GM21390 (cell line): ENCODE results near the gene TMA7.
"Not testable (repeated sequence)": the region's sequence is repeated elsewhere in the genome, so short reads cannot be mapped to it uniquely, and the experiment has no call there.

Source experiments
- ATAC-seq: cut with Tn5 transposase; IDR thresholded peaks from one replicate; pipeline ENCODE4 v1.9.1; 2021; ENCODE audit not compliant: unreplicated experiment

Gene TMA7

GRCh38 chr3:48465531-48466378, 25.7 kb downstream of the TMA7 start:
- peak; percentile 79 for ATAC-seq

- ATAC-seq = no peak
Measured at GRCh38 chr3:48466386-48467109, 26.5 kb downstream of the TMA7 start.

- ATAC-seq = no peak
Measured at GRCh38 chr3:48467110-48467454, 27.0 kb downstream of the TMA7 start.

GRCh38 chr3:48467473-48468267, 27.6 kb downstream of the TMA7 start:
- ATAC-seq = no peak

GRCh38 chr3:48468329-48468731, 28.3 kb downstream of the TMA7 start:
- no peak for ATAC-seq

GRCh38 chr3:48469046-48469915, 29.2 kb downstream of the TMA7 start:
- no peak for ATAC-seq

- no peak for ATAC-seq
Measured at GRCh38 chr3:48470286-48470685, 30.2 kb downstream of the TMA7 start.

GRCh38 chr3:48472673-48472922, 32.5 kb downstream of the TMA7 start:
- no peak for ATAC-seq

GRCh38 chr3:48472923-48473616, 33.0 kb downstream of the TMA7 start:
- peak; percentile 81 for ATAC-seq

GRCh38 chr3:48473617-48473952, 33.5 kb downstream of the TMA7 start:
- ATAC-seq = no peak

- not testable (repeated sequence) for ATAC-seq
Measured at GRCh38 chr3:48474031-48474430, 34.0 kb downstream of the TMA7 start.

- ATAC-seq = no peak
Measured at GRCh38 chr3:48474619-48475018, 34.6 kb downstream of the TMA7 start.

GRCh38 chr3:48475188-48475587, 35.1 kb downstream of the TMA7 start:
- no peak for ATAC-seq

- no peak for ATAC-seq
Measured at GRCh38 chr3:48476426-48477053, 36.5 kb downstream of the TMA7 start.

GRCh38 chr3:48477959-48478520, 38.0 kb downstream of the TMA7 start:
- no peak for ATAC-seq

GRCh38 chr3:48478626-48479555, 38.8 kb downstream of the TMA7 start:
- ATAC-seq = no peak

GRCh38 chr3:48480891-48481290, 40.8 kb downstream of the TMA7 start:
- ATAC-seq = not testable (repeated sequence)

GRCh38 chr3:48482822-48483221, 42.8 kb downstream of the TMA7 start:
- ATAC-seq = not testable (repeated sequence)

- ATAC-seq = no peak
Measured at GRCh38 chr3:48486952-48487351, 46.9 kb downstream of the TMA7 start.
